Fibroblast of lung (primary cell): ENCODE data around the gene FREM1. TPM values are rescaled to one million over a fixed set of nuclear protein-coding genes. Genes with fewer than 3 reads are reported as not detected.

ENCODE experiments used
- DNase-seq, 2 donors: peaks; one replicate each; pipeline versions ENCODE4 v3.0.0 to v3.0.0-alpha.2; 2010; ENCODE audit warnings: low read depth in 2 of 2
- H2AFZ ChIP-seq: 2 replicates; pipeline ENCODE4 v1.5.1; 2012; ENCODE audit warnings: low read length, control low read depth, inconsistent platforms
- H3K27ac ChIP-seq: 2 replicates; pipeline ENCODE4 v1.5.1; 2011; ENCODE audit warnings: low read length, control low read depth; ENCODE audit not compliant: insufficient read depth
- H3K27me3 ChIP-seq: 2 replicates; pipeline ENCODE4 v1.5.1; 2011; ENCODE audit warnings: mild to moderate bottlenecking, low read length; ENCODE audit not compliant: control insufficient read depth, insufficient read depth
- H3K36me3 ChIP-seq: 2 replicates; pipeline ENCODE4 v1.5.1; 2011; ENCODE audit warnings: low read length; ENCODE audit not compliant: control insufficient read depth, insufficient read depth
- H3K4me1 ChIP-seq: 2 replicates; pipeline ENCODE4 v1.5.1; 2011; ENCODE audit warnings: low read length; ENCODE audit not compliant: control insufficient read depth, insufficient read depth; ENCODE audit errors: extremely low read depth
- H3K4me2 ChIP-seq: 2 replicates; pipeline ENCODE4 v1.5.1; 2011; ENCODE audit warnings: low read length, control low read depth; ENCODE audit not compliant: insufficient read depth; ENCODE audit errors: extremely low read depth
- H3K4me3 ChIP-seq, 4 experiments: fragments of 200-600 bp in 1 of 4; sonication (generic) in 1 of 4; replicated peaks in 1 of 4; 2 replicates each; pipeline ENCODE4 v1.5.1; 2011 to 2016; ENCODE audit warnings: low read length in 4 of 4, low read depth in 3 of 4, mild to moderate bottlenecking in 3 of 4, control low read depth in 2 of 4, inconsistent platforms in 1 of 4, mixed read lengths in 1 of 4; ENCODE audit not compliant: insufficient read depth in 1 of 4; ENCODE audit errors: control extremely low read depth in 1 of 4
- H3K79me2 ChIP-seq: 2 replicates; pipeline ENCODE4 v1.5.1; 2012; ENCODE audit warnings: mild to moderate bottlenecking, low read length, inconsistent platforms; ENCODE audit not compliant: control insufficient read depth, insufficient read depth
- H3K9ac ChIP-seq: 2 replicates; pipeline ENCODE4 v1.5.1; 2011; ENCODE audit warnings: mild to moderate bottlenecking, low read length, control low read depth; ENCODE audit not compliant: insufficient read depth
- H3K9me3 ChIP-seq: 2 replicates; pipeline ENCODE4 v1.5.1; 2012; ENCODE audit warnings: low read depth, low read length; ENCODE audit not compliant: control insufficient read depth, insufficient read depth
- H4K20me1 ChIP-seq: 2 replicates; pipeline ENCODE4 v1.5.1; 2011; ENCODE audit warnings: low read length; ENCODE audit not compliant: control insufficient read depth, insufficient read depth; ENCODE audit errors: extremely low read depth
- CTCF ChIP-seq, 2 donors: IDR thresholded peaks in 1 of 2; conservative IDR thresholded peaks in 1 of 2; 1 replicate in 1 of 2; 2 replicates in 1 of 2; pipeline ENCODE4 v1.5.1; 2011 to 2012; ENCODE audit warnings: low read length in 2 of 2, control low read depth in 1 of 2, inconsistent platforms in 1 of 2, low read depth in 1 of 2, mild to moderate bottlenecking in 1 of 2
- EZH2 ChIP-seq: IDR thresholded peaks from 2 replicates; pipeline ENCODE4 v1.5.1; 2012; ENCODE audit warnings: low read length, control low read depth, mild to moderate bottlenecking; ENCODE audit errors: missing control alignments
- polyA plus RNA-seq, 2 donors: library from polyadenylated mRNA; depleted of rRNA in 1 of 2; stranded (reverse) in 1 of 2; unstranded in 1 of 2; fragments of >200 nt; gene quantifications; 2 replicates each; pipeline ENCODE4 v1.2.1, GENCODE V29; 2011 to 2012; ENCODE audit warnings: missing spikeins in 1 of 2
- total RNA-seq: library from RNA; depleted of rRNA; stranded (reverse); fragments of >200 nt; gene quantifications from 2 replicates; pipeline ENCODE4 v1.2.1, GENCODE V29; 2014

FREM1 gene
- total and polyA plus RNA-seq, 2 donors (not counting 1 experiment from before 2014, with no cell fraction given), result under 0.01 to 0.01 TPM

- no peak overlapping the region for H3K4me3 ChIP-seq
- H3K36me3 ChIP-seq, result no peaks in the 10 kb centered on the region
- no peaks in the 10 kb centered on the region for H3K4me1 ChIP-seq
- no peaks in the 10 kb centered on the region for H4K20me1 ChIP-seq
- TF ChIP-seq CTCF (conservative IDR thresholded peaks at IDR 0.05 in 1 of 2, IDR thresholded peaks at IDR 0.05 in 1 of 2; ENCODE audit: low read depth in 1 of 2, low read length in 2 of 2), result no peak
- no peak for TF ChIP-seq EZH2
- no peak overlapping the region for H3K27ac ChIP-seq
- H3K9me3 ChIP-seq, result no peaks in the 10 kb centered on the region
- DNase-seq, result no peak
- no peaks in the 10 kb centered on the region for H3K79me2 ChIP-seq
- H3K9ac ChIP-seq, result no peak overlapping the region
- no peak overlapping the region for H2AFZ ChIP-seq
- no peak overlapping the region for H3K4me2 ChIP-seq
- H3K27me3 ChIP-seq, result no peaks in the 10 kb centered on the region
Observed at GRCh38 chr9:14778565-14778964, 131.7 kb downstream of the FREM1 start.

- no peaks in the 10 kb centered on the region for H3K4me1 ChIP-seq
- no peak overlapping the region for H3K27ac ChIP-seq
- no peak overlapping the region for H2AFZ ChIP-seq
- no peaks in the 10 kb centered on the region for H4K20me1 ChIP-seq
- DNase-seq, result no peak
- H3K36me3 ChIP-seq, result no peaks in the 10 kb centered on the region
- TF ChIP-seq EZH2, result no peak
- no peak for TF ChIP-seq CTCF (conservative IDR thresholded peaks at IDR 0.05 in 1 of 2, IDR thresholded peaks at IDR 0.05 in 1 of 2; ENCODE audit: low read depth in 1 of 2, low read length in 2 of 2)
- H3K9me3 ChIP-seq, result no peaks in the 10 kb centered on the region
- no peak overlapping the region for H3K4me2 ChIP-seq
- H3K27me3 ChIP-seq, result no peaks in the 10 kb centered on the region
- no peak overlapping the region for H3K4me3 ChIP-seq
- no peaks in the 10 kb centered on the region for H3K79me2 ChIP-seq
- no peak overlapping the region for H3K9ac ChIP-seq
Observed at GRCh38 chr9:14775917-14776316, 134.3 kb downstream of the FREM1 start.

GRCh38 chr9:14770592-14770991, 139.6 kb downstream of the FREM1 start:
- H3K4me3 ChIP-seq, result no peak overlapping the region
- no peak for DNase-seq

More at GRCh38 chr9:14770592-14770991, 139.6 kb downstream of the FREM1 start:
- H2AFZ ChIP-seq, result no peak overlapping the region
- H3K36me3 ChIP-seq, result no peaks in the 10 kb centered on the region
- no peaks in the 10 kb centered on the region for H3K79me2 ChIP-seq
- H3K9me3 ChIP-seq, result no peaks in the 10 kb centered on the region
- no peaks in the 10 kb centered on the region for H4K20me1 ChIP-seq
- no peak overlapping the region for H3K27ac ChIP-seq
- no peak overlapping the region for H3K4me2 ChIP-seq
- no peak overlapping the region for H3K9ac ChIP-seq
- H3K4me1 ChIP-seq, result no peaks in the 10 kb centered on the region
- TF ChIP-seq EZH2, result no peak
- no peak for TF ChIP-seq CTCF (conservative IDR thresholded peaks at IDR 0.05 in 1 of 2, IDR thresholded peaks at IDR 0.05 in 1 of 2; ENCODE audit: low read depth in 1 of 2, low read length in 2 of 2)
- H3K27me3 ChIP-seq, result no peaks in the 10 kb centered on the region
